HepG2 (cell line): ENCODE measurements around the gene AMIGO3. TPM values are rescaled to one million over a fixed set of nuclear protein-coding genes. Genes with fewer than 3 reads are reported as not detected.

ENCODE experiments used
- AFF4 ChIP-seq: sonication (generic); formaldehyde crosslinking; IDR thresholded peaks from 2 replicates; pipeline ENCODE4 v1.4.0; 2020; ENCODE audit warnings: missing genetic modification reagents
- ARHGAP35 ChIP-seq: sonication (generic); formaldehyde crosslinking; IDR thresholded peaks from 2 replicates; pipeline ENCODE4 v1.9.0; 2022; ENCODE audit warnings: mild to moderate bottlenecking, inconsistent platforms, moderate library complexity, missing genetic modification reagents, borderline replicate concordance
- HES4 ChIP-seq: sonication (generic); formaldehyde crosslinking; IDR thresholded peaks from 2 replicates; pipeline ENCODE4 v1.9.0; 2021; ENCODE audit warnings: mild to moderate bottlenecking, missing genetic modification reagents, borderline replicate concordance
- HNF1B ChIP-seq: sonication (generic); formaldehyde crosslinking; IDR thresholded peaks from 2 replicates; pipeline ENCODE4 v1.5.1; 2020; ENCODE audit warnings: mild to moderate bottlenecking, moderate library complexity, missing genetic modification reagents
- MAF1 ChIP-seq: sonication (generic); formaldehyde crosslinking; IDR thresholded peaks from 2 replicates; pipeline ENCODE4 v1.5.0; 2020; ENCODE audit warnings: missing genetic modification reagents, borderline replicate concordance
- NFKBIZ ChIP-seq: IDR thresholded peaks from 2 replicates; pipeline ENCODE4 v1.6.1; 2018; ENCODE audit warnings: missing genetic modification reagents, missing compliant biosample characterization
- SRF ChIP-seq: IDR thresholded peaks from 2 replicates; pipeline ENCODE4 v1.6.1; 2011; ENCODE audit warnings: mild to moderate bottlenecking, low read depth, low read length, moderate library complexity
- THYN1 ChIP-seq: sonication (generic); formaldehyde crosslinking; IDR thresholded peaks from 2 replicates; pipeline ENCODE4 v1.8.1; 2023; ENCODE audit warnings: low read depth, mild to moderate bottlenecking, moderate library complexity, missing genetic modification reagents, borderline replicate concordance
- TRAFD1 ChIP-seq: sonication (generic); formaldehyde crosslinking; IDR thresholded peaks from 2 replicates; pipeline ENCODE4 v1.5.1; 2020; ENCODE audit warnings: missing genetic modification reagents, mild to moderate bottlenecking, borderline replicate concordance
- ZNF224 ChIP-seq: sonication (generic); formaldehyde crosslinking; IDR thresholded peaks from 2 replicates; pipeline ENCODE4 v1.5.0; 2020; ENCODE audit warnings: mild to moderate bottlenecking, missing genetic modification reagents
- ZNF256 ChIP-seq: sonication (generic); formaldehyde crosslinking; conservative IDR thresholded peaks from 2 replicates; pipeline ENCODE4 v1.4.0; 2020; ENCODE audit warnings: missing genetic modification reagents
- ZNF280D ChIP-seq: sonication (generic); formaldehyde crosslinking; IDR thresholded peaks from 2 replicates; pipeline ENCODE4 v1.5.1; 2020; ENCODE audit warnings: mild to moderate bottlenecking, missing genetic modification reagents
- ZNF431 ChIP-seq: sonication (generic); formaldehyde crosslinking; IDR thresholded peaks from 2 replicates; pipeline ENCODE4 v1.9.0; 2022; ENCODE audit warnings: missing genetic modification reagents, low read depth, mild to moderate bottlenecking, borderline replicate concordance
- ZNF777 ChIP-seq: sonication (generic); formaldehyde crosslinking; IDR thresholded peaks from 2 replicates; pipeline ENCODE4 v1.4.0; 2020; ENCODE audit warnings: missing genetic modification reagents
- ZSCAN31 ChIP-seq: sonication (generic); formaldehyde crosslinking; IDR thresholded peaks from 2 replicates; pipeline ENCODE4 v1.5.0; 2020; ENCODE audit warnings: low read depth, mild to moderate bottlenecking, missing genetic modification reagents
- polyA plus RNA-seq, 8 experiments: library from polyadenylated mRNA; depleted of rRNA in 3 of 8; stranded (reverse) in 7 of 8; unstranded in 1 of 8; fragments of >200 nt; fragmentation: Illumina TruSeq in 4 of 8; extraction: Trizol in 4 of 8; gene quantifications; 2 replicates each; pipeline versions ENCODE4 v1.2.1 to v1.2.3, GENCODE V29; 2011 to 2016; ENCODE audit warnings: low read depth in 4 of 8, missing spikeins in 1 of 8, mixed read lengths in 1 of 8; ENCODE audit not compliant: insufficient read depth in 1 of 8
- total RNA-seq, 5 experiments: library from RNA; depleted of rRNA; stranded (reverse); fragments of >200 nt; fragmentation: Illumina TruSeq; extraction: Trizol; gene quantifications; 2 replicates each; pipeline ENCODE4 v1.2.3, GENCODE V29; 2016; ENCODE audit warnings: low read depth in 1 of 5

The AMIGO3 gene
- total and polyA plus RNA-seq, 2 of the 13 experiments (the other 11 are each of a cell fraction or from before 2014, with no cell fraction given) = 0.35 TPM; not detected in 1

GRCh38 chr3:49723628-49724551, 4.4 kb upstream of the AMIGO3 start, which contains the start of gene GMPPB (continued):
- no peak for TF ChIP-seq ZNF280D (CRISPR knock-in tag)
- TF ChIP-seq NFKBIZ (CRISPR knock-in tag) = no peak
- 0 out of 2 replicates have a peak, but pooled peaks have one; percentile 20 for TF ChIP-seq ZNF431 (CRISPR knock-in tag)
- TF ChIP-seq HNF1B (CRISPR knock-in tag) = no peak
- no peak for TF ChIP-seq SRF
- no peak for TF ChIP-seq TRAFD1 (CRISPR knock-in tag)
- TF ChIP-seq ZNF256 (CRISPR knock-in tag) = no peak
- TF ChIP-seq THYN1 = no peak
- TF ChIP-seq MAF1 (CRISPR knock-in tag) = no peak
- peak; percentile 19; the same call in 1 of the 2 replicates for TF ChIP-seq ARHGAP35 (CRISPR knock-in tag)
- TF ChIP-seq ZSCAN31 (CRISPR knock-in tag) = 0 out of 2 replicates have a peak, but pooled peaks have one; percentile 43
- no peak for TF ChIP-seq AFF4
- 0 out of 2 replicates have a peak, but pooled peaks have one; percentile 85 for TF ChIP-seq ZNF224 (CRISPR knock-in tag)
- peak; percentile 41; the same call in 1 of the 2 replicates for TF ChIP-seq ZNF777 (CRISPR knock-in tag)
- no peak for TF ChIP-seq HES4
